K562 (cell line): ENCODE data around the gene ALX3. TPM values are rescaled to one million over a fixed set of nuclear protein-coding genes. Genes with fewer than 3 reads are reported as not detected.
A peak's percentile ranks its signal among the peaks of the same experiment; 100 is the strongest.

Source experiments
- ATAC-seq: fragments of 200-7000 bp; cut with Tn5 transposase; 3 replicates; pipeline ENCODE4 v1.9.1; 2020; ENCODE audit warnings: moderate library complexity
- BruUV-seq: library from RNA; stranded (reverse); fragments of 400-500 nt; replicated peaks from 2 replicates; lab custom pipeline; 2021; lab: Mats Ljungman, UMichigan
- CTCF ChIA-PET: fragments of 300-600 bp; formaldehyde crosslinking; extraction: SDS; loops from one replicate; lab custom pipeline; 2021; ENCODE audit warnings: low intra/inter-chr PET ratio; lab: Yijun Ruan, JAX
- POLR2A ChIA-PET: fragments of 300-600, 350-650 bp; sonication (Branson Sonifier 250); formaldehyde crosslinking; extraction: SDS; loops from one replicate; lab custom pipeline; 2021; ENCODE audit warnings: antibody characterized with exemption, inconsistent platforms; lab: Yijun Ruan, JAX
- DNase-seq, 4 experiments: peaks; one replicate each; pipeline versions ENCODE4 v3.0.0 to v3.0.0-alpha.2; 2011 to 2018; ENCODE audit warnings: low spot score in 3 of 4, mixed read lengths in 3 of 4; ENCODE audit errors: extremely low read depth in 1 of 4
- FAIRE-seq: peaks from 2 replicates; lab custom pipeline; 2011; peaks lifted over from hg19 to GRCh38; lab: Jason Lieb, UNC
- H2AFZ ChIP-seq: 2 replicates; pipeline ENCODE4 v1.6.0; 2011; ENCODE audit warnings: low read depth, low read length, control low read depth, inconsistent platforms
- H3K27ac ChIP-seq: fragments of 200-600 bp; 3 replicates; pipeline ENCODE4 v1.8.0; 2011; ENCODE audit warnings: low read depth, mild to moderate bottlenecking, control low read depth, inconsistent platforms, low read length, moderate library complexity, mixed read lengths; ENCODE audit errors: extremely low read depth
- H3K27me3 ChIP-seq, 2 experiments: fragments of 300-600 bp in 1 of 2; 2 replicates in 1 of 2; 3 replicates in 1 of 2; pipeline versions ENCODE4 v1.6.0 to v1.8.0; 2011; ENCODE audit warnings: inconsistent platforms in 2 of 2, low read length in 2 of 2, mild to moderate bottlenecking in 1 of 2, mixed read lengths in 1 of 2, moderate library complexity in 1 of 2; ENCODE audit not compliant: control insufficient read depth in 2 of 2, insufficient read depth in 2 of 2
- H3K36me3 ChIP-seq: fragments of 300-600 bp; 3 replicates; pipeline ENCODE4 v1.8.0; 2011; ENCODE audit warnings: mild to moderate bottlenecking, low read length, inconsistent platforms; ENCODE audit not compliant: control insufficient read depth, insufficient read depth
- H3K4me1 ChIP-seq, 2 experiments: fragments of 200-600 bp in 1 of 2; replicated peaks in 1 of 2; 2 replicates in 1 of 2; 3 replicates in 1 of 2; pipeline versions ENCODE4 v1.5.1 to v1.8.0; 2011; ENCODE audit warnings: inconsistent platforms in 2 of 2, low read length in 2 of 2, mild to moderate bottlenecking in 1 of 2, mixed read lengths in 1 of 2, moderate library complexity in 1 of 2; ENCODE audit not compliant: control insufficient read depth in 2 of 2, insufficient read depth in 2 of 2
- H3K4me2 ChIP-seq: 2 replicates; pipeline ENCODE4 v1.6.1; 2011; ENCODE audit warnings: low read length, control low read depth, inconsistent platforms, mixed read lengths; ENCODE audit not compliant: insufficient read depth
- H3K4me3 ChIP-seq: fragments of 200-600 bp; sonication (generic), shearing (Covaris generic); 2 replicates; pipeline ENCODE4 v1.5.1; 2016; ENCODE audit warnings: control low read depth, inconsistent platforms
- H3K79me2 ChIP-seq: fragments of 200-600 bp; 3 replicates; pipeline ENCODE4 v1.8.0; 2011; ENCODE audit warnings: low read length, inconsistent platforms; ENCODE audit not compliant: control insufficient read depth, insufficient read depth
- H3K9ac ChIP-seq, 2 experiments: 2 replicates each; pipeline versions ENCODE4 v1.6.0 to v1.6.1; 2011; ENCODE audit warnings: low read depth in 2 of 2, low read length in 2 of 2, control low read depth in 1 of 2, inconsistent platforms in 1 of 2, mild to moderate bottlenecking in 1 of 2, mixed read lengths in 1 of 2; ENCODE audit not compliant: insufficient read depth in 1 of 2
- H3K9me1 ChIP-seq: one replicate; pipeline ENCODE4 v1.6.0; 2011; ENCODE audit warnings: inconsistent platforms, mild to moderate bottlenecking, low read length, moderate library complexity; ENCODE audit not compliant: control insufficient read depth, insufficient read depth
- H3K9me3 ChIP-seq: replicated peaks from 2 replicates; pipeline ENCODE4 v1.5.1; 2011; ENCODE audit warnings: low read depth, low read length, inconsistent platforms; ENCODE audit not compliant: control insufficient read depth, insufficient read depth
- H4K20me1 ChIP-seq: replicated peaks from 2 replicates; pipeline ENCODE4 v1.6.1; 2011; ENCODE audit warnings: low read length, inconsistent platforms, mixed read lengths; ENCODE audit not compliant: control insufficient read depth, insufficient read depth
- HLTF ChIP-seq: fragments of 450-650 bp; IDR thresholded peaks from 2 replicates; pipeline ENCODE4 v1.6.1; 2016
- ILK ChIP-seq: fragments of 450-650 bp; IDR thresholded peaks from 2 replicates; pipeline ENCODE4 v1.6.1; 2016; ENCODE audit warnings: missing genetic modification characterization, low read depth, mild to moderate bottlenecking, missing compliant biosample characterization, moderate library complexity, borderline replicate concordance
- MLLT1 ChIP-seq, 2 experiments: fragments of 450-650 bp; IDR thresholded peaks; 2 replicates each; pipeline ENCODE4 v1.6.1; 2016
- NFE2 ChIP-seq: IDR thresholded peaks from 2 replicates; pipeline ENCODE4 v1.6.1; 2014; ENCODE audit warnings: antibody characterized with exemption, low read depth
- RBM25 ChIP-seq: fragments of 200-400 bp; formaldehyde crosslinking; IDR thresholded peaks from 2 replicates; pipeline ENCODE4 v1.6.1; 2018; ENCODE audit warnings: low read length, low read depth, moderate library complexity; ENCODE audit not compliant: severe bottlenecking
- SUPT5H ChIP-seq: fragments of 450-650 bp; IDR thresholded peaks from 2 replicates; pipeline ENCODE4 v1.6.1; 2016
- TCFL5 ChIP-seq: fragments of 250-450 bp; sonication (Bioruptor Pico); conservative IDR thresholded peaks from 2 replicates; pipeline ENCODE4 v1.6.1; 2021; ENCODE audit warnings: mild to moderate bottlenecking, moderate library complexity, matching md5 sums
- U2AF2 ChIP-seq: fragments of 200-400 bp; formaldehyde crosslinking; optimal IDR thresholded peaks from 2 replicates; pipeline ENCODE3; 2017; ENCODE audit warnings: low read depth, mild to moderate bottlenecking, low read length
- ZFP36 ChIP-seq: fragments of 150-350 bp; IDR thresholded peaks from 2 replicates; pipeline ENCODE4 v1.6.1; 2018; ENCODE audit warnings: low read length, low read depth; ENCODE audit not compliant: partially characterized antibody
- ZNF232 ChIP-seq: sonication (generic); formaldehyde crosslinking; IDR thresholded peaks from 2 replicates; pipeline ENCODE4 v1.8.0; 2022; ENCODE audit warnings: mild to moderate bottlenecking, missing genetic modification reagents
- ZNF407 ChIP-seq: fragments of 450-650 bp; IDR thresholded peaks from 2 replicates; pipeline ENCODE4 v1.6.1; 2016; ENCODE audit warnings: low read depth
- ZNF583 ChIP-seq: fragments of 250-450 bp; sonication (Bioruptor Pico); IDR thresholded peaks from 2 replicates; pipeline ENCODE4 v1.4.0; 2020
- ZNF586 ChIP-seq: fragments of 450-650 bp; formaldehyde crosslinking; conservative IDR thresholded peaks from 2 replicates; pipeline ENCODE4 v1.4.0; 2020; ENCODE audit warnings: mild to moderate bottlenecking, moderate library complexity
- ZNF707 ChIP-seq: fragments of 250-450 bp; sonication (Bioruptor Pico); conservative IDR thresholded peaks from 2 replicates; pipeline ENCODE4 v1.8.0; 2022; ENCODE audit warnings: inconsistent platforms, mild to moderate bottlenecking, moderate library complexity
- WGBS: fragments of 100-300 bp; shearing (Covaris generic); methylation state at CpG from one replicate; pipeline ENCODE4 v1.1.6; 2016; ENCODE audit warnings: low coverage, mixed read lengths; ENCODE audit not compliant: insufficient coverage; ENCODE audit errors: missing lambda C conversion rate; 5-methylcytosine and 5-hydroxymethylcytosine counted together
- in situ Hi-C: fragments of 300-500 bp; cut with MboI; formaldehyde crosslinking; loops from 4 replicates; pipeline ENCODE4 v1.15.0; 2018; ENCODE audit warnings: inconsistent platforms, mixed read lengths
- intact Hi-C: fragments of 100-400 bp; cut with micrococcal nuclease; formaldehyde crosslinking; loops from 2 replicates; pipeline ENCODE4 v1.14.2; 2022
- polyA plus RNA-seq, 8 experiments: library from polyadenylated mRNA; depleted of rRNA in 4 of 8; stranded (reverse) in 5 of 8; unstranded in 3 of 8; fragments of >200 nt; fragmentation: Nextera tagmentation in 2 of 8; fragmentation: Illumina TruSeq in 1 of 8; extraction: Ambion mirVana in 2 of 8; extraction: Trizol in 1 of 8; gene quantifications; 2 replicates each; pipeline versions ENCODE4 v1.2.1 to v1.2.3, GENCODE V29; 2011 to 2014; ENCODE audit warnings: inconsistent platforms in 1 of 8, missing spikeins in 1 of 8
- total RNA-seq, 7 experiments: library from RNA; depleted of rRNA in 6 of 7; stranded (reverse); fragments of >200 nt in 6 of 7; fragmentation: Illumina TruSeq in 2 of 7; extraction: Trizol in 2 of 7; gene quantifications; 2 replicates each; pipeline versions ENCODE4 v1.2.1 to v1.2.3, GENCODE V29; 2011 to 2021; ENCODE audit warnings: low replicate concordance in 1 of 7

The ALX3 gene
- total and polyA plus RNA-seq, 9 of the 15 experiments (the other 6 are each of a cell fraction or from before 2014, with no cell fraction given): not detected

GRCh38 chr1:110097507-110098221 is 27.2 kb upstream of the ALX3 start:
- in situ Hi-C loops (no loop called here), intact Hi-C loops (no loop called here)
- Histone ChIP-seq H2AFZ (no peak overlapping the region), H3K36me3 (no peaks in the 10 kb centered on the region), H3K27ac (no peak overlapping the region), H3K4me2 (no peak overlapping the region), H3K79me2 (no peaks in the 10 kb centered on the region), H3K4me3 (no peak overlapping the region), H3K27me3 (peaks cover 26 to 54% of the 10 kb centered on the region in 2 experiments), H3K9me1 (no peaks in the 10 kb centered on the region), H3K4me1 (peaks cover 7 to 8% of the 10 kb centered on the region in 2 experiments; a peak in 3 of 5 replicates), H3K9me3 (no peaks in the 10 kb centered on the region), H3K9ac (no peak overlapping the region; a peak in 1 of 4 replicates), H4K20me1 (no peaks in the 10 kb centered on the region; the same call in 1 of the 2 replicates)
- ChIA-PET POLR2A (interaction anchor here (0.6 to 2.2 kb wide), 6 partner anchors 8 to 63 kb away, joined by 3 to 6 read pairs (median 4); partner anchors contain the start of gene STRIP1), CTCF (no interaction called here)
- TF ChIP-seq ZNF232 (no peak), ZNF583 (no peak), ZFP36 (peak; percentile 31), HLTF (no peak), SUPT5H (no peak), U2AF2 (no peak), ILK (tag) (no peak), RBM25 (peak; percentile 20), ZNF707 (CRISPR knock-in tag) (no peak), TCFL5 (CRISPR knock-in tag) (no peak), MLLT1 (IDR thresholded peaks at IDR 0.05) (no peak), NFE2 (no peak), ZNF586 (CRISPR knock-in tag) (no peak), ZNF407 (no peak)
- WGBS: 24% methylated on average over 11 of the region's 11 CpGs
- DNase-seq (no peak), ATAC-seq (no peak), FAIRE-seq (no peak)
- no TSS peak for BruUV-seq
